Measurements from ENCODE around the gene DIS3L2. TPM values are rescaled to one million over a fixed set of nuclear protein-coding genes. Genes with fewer than 3 reads are reported as not detected.

The DIS3L2 gene
- total RNA-seq, 1 experiment from 2014 or later = 22.7 TPM

GRCh38 chr2:232290668-232291067 lies 329.2 kb downstream of the DIS3L2 start:
- DNase-seq = no peak
- Histone ChIP-seq H3K27me3 (ENCODE audit: control insufficient read depth, insufficient read depth, low read length) (no peaks in the 10 kb centered on the region), H3K36me3 (replicated peaks; ENCODE audit: control insufficient read depth, insufficient read depth, low read length) (no peaks in the 10 kb centered on the region), H3K4me3 (ENCODE audit: insufficient read depth, low read depth, low read length) (no peak overlapping the region)

DNA sequence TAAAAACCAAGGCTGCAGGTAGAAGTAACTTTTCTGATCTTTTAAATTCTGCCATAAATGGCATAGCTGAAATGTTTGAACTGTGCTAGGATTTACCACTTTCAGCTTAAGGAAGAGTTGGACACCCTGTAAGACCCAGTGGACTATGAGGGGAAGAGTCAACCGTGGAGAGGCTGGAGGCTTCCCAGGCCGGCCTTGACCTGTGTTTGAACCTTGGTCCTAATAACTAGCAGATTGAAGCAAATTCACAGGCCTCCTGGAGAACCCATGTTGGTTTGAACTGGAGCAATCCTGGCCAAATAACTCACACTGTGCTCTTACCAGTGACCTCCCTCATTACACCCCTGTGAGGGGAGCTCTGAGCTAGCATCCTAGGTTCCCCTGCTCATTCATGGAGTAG lies 329.8 kb downstream of the DIS3L2 start:
- no peak overlapping the region for H3K4me3 ChIP-seq (ENCODE audit: insufficient read depth, low read depth, low read length)
- DNase-seq = no peak
- H3K27me3 ChIP-seq (ENCODE audit: control insufficient read depth, insufficient read depth, low read length) = no peaks in the 10 kb centered on the region
- no peaks in the 10 kb centered on the region for H3K36me3 ChIP-seq (replicated peaks; ENCODE audit: control insufficient read depth, insufficient read depth, low read length)

- Histone ChIP-seq H3K27me3 (ENCODE audit: control insufficient read depth, insufficient read depth, low read length) (no peaks in the 10 kb centered on the region), H3K36me3 (replicated peaks; ENCODE audit: control insufficient read depth, insufficient read depth, low read length) (no peaks in the 10 kb centered on the region), H3K4me3 (ENCODE audit: insufficient read depth, low read depth, low read length) (no peak overlapping the region)
- DNase-seq = peak; percentile 75
Observed at GRCh38 chr2:232292395-232293154, 331.1 kb downstream of the DIS3L2 start.

- no peaks in the 10 kb centered on the region for H3K27me3 ChIP-seq (ENCODE audit: control insufficient read depth, insufficient read depth, low read length)
- H3K4me3 ChIP-seq (ENCODE audit: insufficient read depth, low read depth, low read length) = no peak overlapping the region
- H3K36me3 ChIP-seq (replicated peaks; ENCODE audit: control insufficient read depth, insufficient read depth, low read length) = no peaks in the 10 kb centered on the region
- DNase-seq = peak; percentile 44
Observed at GRCh38 chr2:232293191-232293590, 331.7 kb downstream of the DIS3L2 start.

GRCh38 chr2:232295971-232296370 lies 334.5 kb downstream of the DIS3L2 start:
- Histone ChIP-seq H3K27me3 (ENCODE audit: control insufficient read depth, insufficient read depth, low read length) (no peaks in the 10 kb centered on the region), H3K36me3 (replicated peaks; ENCODE audit: control insufficient read depth, insufficient read depth, low read length) (no peaks in the 10 kb centered on the region), H3K4me3 (ENCODE audit: insufficient read depth, low read depth, low read length) (no peak overlapping the region)
- no peak for DNase-seq

DNA sequence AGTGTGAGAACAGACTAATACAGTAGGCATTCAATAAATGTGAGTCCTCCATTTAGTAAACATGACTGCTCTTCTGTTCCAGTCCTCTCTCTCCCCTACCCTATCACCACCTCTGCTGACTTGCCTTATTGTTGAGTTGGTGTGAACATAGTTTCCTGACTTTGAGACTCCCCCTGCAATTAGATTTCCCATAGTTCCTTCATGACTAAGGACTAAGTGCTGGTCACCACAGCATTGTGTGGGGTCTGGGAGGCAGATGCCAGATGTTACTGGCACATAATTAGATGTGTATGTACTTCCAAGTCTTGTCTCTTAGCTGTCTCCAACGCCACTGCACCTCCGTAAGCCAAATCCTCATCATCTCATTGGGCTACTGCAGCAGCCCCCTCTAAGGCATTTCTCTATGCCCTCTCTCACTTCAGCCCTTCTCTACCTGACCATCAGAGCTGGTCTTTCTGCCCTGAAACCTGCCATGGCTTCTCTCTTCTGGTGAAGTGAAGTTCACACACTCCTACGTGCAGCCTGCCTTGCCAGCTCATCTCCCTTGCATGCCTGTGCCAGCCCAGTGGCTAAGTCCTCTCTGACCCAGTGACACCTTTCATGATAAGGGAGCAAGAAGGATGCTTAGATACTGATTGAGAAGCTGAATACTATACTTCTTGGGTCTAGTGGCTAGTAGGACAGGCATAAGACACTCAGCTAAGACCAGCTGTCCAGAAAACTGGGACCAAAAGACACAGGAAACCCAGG lies 335.4 kb downstream of the DIS3L2 start:
- Histone ChIP-seq H3K27me3 (ENCODE audit: control insufficient read depth, insufficient read depth, low read length) (no peaks in the 10 kb centered on the region), H3K36me3 (replicated peaks; ENCODE audit: control insufficient read depth, insufficient read depth, low read length) (no peaks in the 10 kb centered on the region), H3K4me3 (ENCODE audit: insufficient read depth, low read depth, low read length) (no peak overlapping the region)
- DNase-seq = no peak

GRCh38 chr2:232299084-232299483 lies 337.6 kb downstream of the DIS3L2 start:
- no peak overlapping the region for H3K4me3 ChIP-seq (ENCODE audit: insufficient read depth, low read depth, low read length)
- no peak for DNase-seq
- H3K36me3 ChIP-seq (replicated peaks; ENCODE audit: control insufficient read depth, insufficient read depth, low read length) = no peaks in the 10 kb centered on the region
- H3K27me3 ChIP-seq (ENCODE audit: control insufficient read depth, insufficient read depth, low read length) = no peaks in the 10 kb centered on the region

- no peak for DNase-seq
Observed at GRCh38 chr2:232299927-232300674, 338.6 kb downstream of the DIS3L2 start.

DNA sequence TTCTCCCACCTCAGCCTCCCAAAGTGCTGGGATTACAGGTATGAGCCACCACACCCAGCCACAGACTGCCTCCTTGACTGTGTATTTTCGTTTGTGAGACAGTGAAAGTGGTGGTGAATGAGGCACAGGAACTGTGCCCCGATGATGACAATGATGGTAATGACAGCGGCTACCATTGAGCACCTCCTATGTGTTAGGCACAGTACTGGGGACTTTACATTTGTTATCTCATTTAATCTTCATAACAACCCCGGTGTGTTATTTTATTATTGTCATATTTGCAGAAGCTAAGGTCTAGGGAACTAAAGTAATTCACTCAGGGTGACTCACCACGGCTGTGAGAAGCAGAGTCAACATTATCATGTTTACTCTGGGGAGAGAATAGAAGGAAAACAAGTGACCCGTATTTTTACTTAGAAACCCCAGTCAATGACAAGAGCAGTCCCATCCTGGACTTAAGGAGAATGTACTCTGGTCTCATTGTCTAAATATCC lies 339.4 kb downstream of the DIS3L2 start:
- H3K27me3 ChIP-seq (ENCODE audit: control insufficient read depth, insufficient read depth, low read length) = no peaks in the 10 kb centered on the region
- H3K36me3 ChIP-seq (replicated peaks; ENCODE audit: control insufficient read depth, insufficient read depth, low read length) = no peaks in the 10 kb centered on the region
- no peak for DNase-seq
- H3K4me3 ChIP-seq (ENCODE audit: insufficient read depth, low read depth, low read length) = no peak overlapping the region

More at GRCh38 chr2:232299927-232300674, 338.6 kb downstream of the DIS3L2 start:
- no peaks in the 10 kb centered on the region for H3K27me3 ChIP-seq (ENCODE audit: control insufficient read depth, insufficient read depth, low read length)
- no peaks in the 10 kb centered on the region for H3K36me3 ChIP-seq (replicated peaks; ENCODE audit: control insufficient read depth, insufficient read depth, low read length)
- H3K4me3 ChIP-seq (ENCODE audit: insufficient read depth, low read depth, low read length) = no peak overlapping the region

DNA sequence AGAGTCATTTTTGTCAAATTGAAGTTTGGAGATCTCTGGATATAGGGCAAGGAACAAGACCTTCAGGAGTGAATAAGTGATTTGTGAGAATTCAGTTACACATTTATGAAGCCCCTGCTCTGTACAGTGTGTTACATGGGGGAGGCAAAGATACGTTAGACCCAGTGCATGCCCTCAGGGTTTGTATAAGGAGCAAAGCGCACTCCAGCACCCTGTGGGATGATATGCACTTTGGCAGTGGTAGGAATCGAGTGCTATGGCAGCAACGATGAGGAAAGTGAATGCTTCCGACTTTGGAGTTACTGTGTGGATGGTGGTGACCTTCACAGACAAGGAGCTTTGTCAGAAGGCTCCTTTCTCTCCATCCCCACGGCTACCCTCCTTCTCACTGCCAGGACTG lies 342.7 kb downstream of the DIS3L2 start:
- H3K27me3 ChIP-seq (ENCODE audit: control insufficient read depth, insufficient read depth, low read length) = no peaks in the 10 kb centered on the region
- no peaks in the 10 kb centered on the region for H3K36me3 ChIP-seq (replicated peaks; ENCODE audit: control insufficient read depth, insufficient read depth, low read length)
- H3K4me3 ChIP-seq (ENCODE audit: insufficient read depth, low read depth, low read length) = no peak overlapping the region
- no peak for DNase-seq

GRCh38 chr2:232306741-232307305 lies 345.3 kb downstream of the DIS3L2 start:
- no peak overlapping the region for H3K4me3 ChIP-seq (ENCODE audit: insufficient read depth, low read depth, low read length)
- DNase-seq = no peak
- H3K36me3 ChIP-seq (replicated peaks; ENCODE audit: control insufficient read depth, insufficient read depth, low read length) = no peaks in the 10 kb centered on the region
- H3K27me3 ChIP-seq (ENCODE audit: control insufficient read depth, insufficient read depth, low read length) = no peaks in the 10 kb centered on the region

- DNase-seq = no peak
- Histone ChIP-seq H3K27me3 (ENCODE audit: control insufficient read depth, insufficient read depth, low read length) (no peaks in the 10 kb centered on the region), H3K36me3 (replicated peaks; ENCODE audit: control insufficient read depth, insufficient read depth, low read length) (no peaks in the 10 kb centered on the region), H3K4me3 (ENCODE audit: insufficient read depth, low read depth, low read length) (no peak overlapping the region)
Observed at GRCh38 chr2:232307854-232308253, 346.3 kb downstream of the DIS3L2 start.

DNA sequence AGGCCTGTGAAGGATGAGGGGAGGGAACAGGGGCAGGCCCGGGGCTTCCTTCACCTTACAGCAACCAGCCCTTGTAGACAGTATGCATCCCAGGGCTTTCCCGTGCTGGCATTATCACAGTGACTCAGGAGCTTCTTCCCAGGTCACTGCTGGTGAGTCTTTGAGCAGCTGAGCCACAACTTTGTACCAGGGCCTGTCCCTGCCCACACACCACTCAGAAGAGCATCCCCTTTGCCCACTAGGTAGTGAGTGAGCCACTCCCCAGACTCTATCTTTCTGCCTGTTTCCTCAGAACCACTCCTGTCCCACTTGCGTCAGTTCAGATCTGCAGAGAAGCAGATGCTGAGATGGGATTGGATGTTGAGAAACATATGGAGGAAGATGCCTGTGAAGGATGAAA lies 347.5 kb downstream of the DIS3L2 start:
- H3K4me3 ChIP-seq (ENCODE audit: insufficient read depth, low read depth, low read length) = no peak overlapping the region
- no peaks in the 10 kb centered on the region for H3K27me3 ChIP-seq (ENCODE audit: control insufficient read depth, insufficient read depth, low read length)
- H3K36me3 ChIP-seq (replicated peaks; ENCODE audit: control insufficient read depth, insufficient read depth, low read length) = no peaks in the 10 kb centered on the region
- DNase-seq = no peak

DNA sequence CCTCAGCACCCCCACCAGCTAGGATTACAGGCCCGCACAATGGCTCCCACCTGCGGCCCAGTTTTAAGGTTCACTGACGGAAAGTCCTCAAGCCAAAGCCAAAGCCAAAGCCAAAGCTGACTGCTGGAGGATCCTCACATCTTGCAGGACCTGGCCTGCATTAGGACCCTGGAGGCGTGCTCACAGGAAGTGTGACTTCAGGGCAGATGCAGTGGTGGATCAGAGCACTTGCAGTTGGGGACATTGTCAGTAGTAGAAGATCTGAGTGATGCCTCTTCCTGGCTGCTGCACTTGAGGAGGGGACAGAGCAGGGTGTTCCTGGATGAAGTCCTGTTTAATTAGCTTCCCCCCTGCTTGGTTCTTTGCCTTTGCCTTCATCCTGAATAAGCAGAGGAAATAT lies 348.1 kb downstream of the DIS3L2 start:
- H3K27me3 ChIP-seq (ENCODE audit: control insufficient read depth, insufficient read depth, low read length) = no peaks in the 10 kb centered on the region
- H3K36me3 ChIP-seq (replicated peaks; ENCODE audit: control insufficient read depth, insufficient read depth, low read length) = no peaks in the 10 kb centered on the region
- DNase-seq = peak; percentile 50
- H3K4me3 ChIP-seq (ENCODE audit: insufficient read depth, low read depth, low read length) = no peak overlapping the region

All from H7 (cell line).